KMS-11 (cell line): ENCODE measurements around the gene PDE6H.

ENCODE experiments used
- H2AFZ ChIP-seq: fragments of 200-600 bp; sonication (generic); 2 replicates; pipeline ENCODE4 v1.6.1; 2016; ENCODE audit warnings: antibody characterized with exemption, mixed run types, low read depth
- H3K27ac ChIP-seq: fragments of 200-600 bp; sonication (generic); 2 replicates; pipeline ENCODE4 v1.6.1; 2016; ENCODE audit warnings: mild to moderate bottlenecking, mixed run types
- H3K27me3 ChIP-seq: fragments of 200-600 bp; sonication (generic); 2 replicates; pipeline ENCODE4 v1.6.1; 2017; ENCODE audit warnings: mild to moderate bottlenecking, low read depth, mixed run types, moderate library complexity; ENCODE audit not compliant: insufficient read depth
- H3K36me3 ChIP-seq: fragments of 200-600 bp; sonication (generic); 2 replicates; pipeline ENCODE4 v1.6.1; 2017; ENCODE audit warnings: mild to moderate bottlenecking, mixed run types; ENCODE audit not compliant: insufficient read depth
- H3K4me1 ChIP-seq: fragments of 200-600 bp; sonication (generic); 2 replicates; pipeline ENCODE4 v1.6.1; 2016; ENCODE audit warnings: mild to moderate bottlenecking, low read depth, mixed run types; ENCODE audit not compliant: poor library complexity, severe bottlenecking
- H3K4me2 ChIP-seq: fragments of 200-600 bp; sonication (generic); 2 replicates; pipeline ENCODE4 v1.7.0; 2016; ENCODE audit warnings: mild to moderate bottlenecking, mixed run types
- H3K4me3 ChIP-seq: fragments of 200-600 bp; sonication (generic); IDR thresholded peaks from 2 replicates; pipeline ENCODE4 v1.6.1; 2017; ENCODE audit warnings: low read depth, low read length, mixed read lengths; ENCODE audit not compliant: insufficient read depth
- H3K79me2 ChIP-seq: fragments of 200-600 bp; sonication (generic); 2 replicates; pipeline ENCODE4 v1.6.1; 2016; ENCODE audit warnings: low read depth, mixed run types; ENCODE audit not compliant: insufficient read depth
- H3K9ac ChIP-seq: fragments of 200-600 bp; sonication (generic); 2 replicates; pipeline ENCODE4 v1.6.1; 2016; ENCODE audit warnings: mild to moderate bottlenecking, mixed run types
- H4K20me1 ChIP-seq: fragments of 200-600 bp; sonication (generic); 2 replicates; pipeline ENCODE4 v1.6.1; 2016; ENCODE audit warnings: mild to moderate bottlenecking, mixed run types; ENCODE audit not compliant: insufficient read depth
- TF ChIP-seq, protein P1 (sequence below): fragments of 200-600 bp; sonication (generic); conservative IDR thresholded peaks from 2 replicates; pipeline ENCODE4 v1.6.1; 2017; ENCODE audit warnings: low read depth, mild to moderate bottlenecking, antibody characterized with exemption, low read length, moderate library complexity, mixed read lengths

The PDE6H gene

DNA sequence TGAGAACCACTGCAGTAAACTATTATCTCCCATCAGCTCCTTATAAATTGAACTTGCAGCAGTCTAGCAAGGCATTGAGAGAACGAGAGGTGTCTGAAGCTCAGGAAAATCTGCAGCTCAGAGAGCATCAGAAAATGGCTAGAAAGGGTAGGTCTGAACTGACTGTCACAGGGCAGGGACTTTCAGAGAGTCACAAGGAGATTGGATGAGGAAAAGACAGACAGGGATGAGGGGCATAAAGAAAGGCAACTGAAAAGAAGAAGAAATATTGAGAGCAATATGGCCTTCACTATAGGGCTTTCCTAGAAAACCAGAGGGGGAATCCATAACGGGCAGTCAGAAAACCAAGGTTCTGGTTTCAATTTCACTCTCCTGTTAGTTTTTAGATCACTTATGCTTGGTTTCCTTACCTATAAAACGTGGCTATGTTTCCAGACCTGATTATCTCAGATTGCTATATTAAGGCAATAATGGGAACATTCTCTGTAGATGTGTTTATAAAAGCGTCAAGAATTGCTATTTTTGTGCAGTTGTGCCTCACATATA, 40.9 kb downstream of the PDE6H start:
- TF ChIP-seq, protein P1, sequence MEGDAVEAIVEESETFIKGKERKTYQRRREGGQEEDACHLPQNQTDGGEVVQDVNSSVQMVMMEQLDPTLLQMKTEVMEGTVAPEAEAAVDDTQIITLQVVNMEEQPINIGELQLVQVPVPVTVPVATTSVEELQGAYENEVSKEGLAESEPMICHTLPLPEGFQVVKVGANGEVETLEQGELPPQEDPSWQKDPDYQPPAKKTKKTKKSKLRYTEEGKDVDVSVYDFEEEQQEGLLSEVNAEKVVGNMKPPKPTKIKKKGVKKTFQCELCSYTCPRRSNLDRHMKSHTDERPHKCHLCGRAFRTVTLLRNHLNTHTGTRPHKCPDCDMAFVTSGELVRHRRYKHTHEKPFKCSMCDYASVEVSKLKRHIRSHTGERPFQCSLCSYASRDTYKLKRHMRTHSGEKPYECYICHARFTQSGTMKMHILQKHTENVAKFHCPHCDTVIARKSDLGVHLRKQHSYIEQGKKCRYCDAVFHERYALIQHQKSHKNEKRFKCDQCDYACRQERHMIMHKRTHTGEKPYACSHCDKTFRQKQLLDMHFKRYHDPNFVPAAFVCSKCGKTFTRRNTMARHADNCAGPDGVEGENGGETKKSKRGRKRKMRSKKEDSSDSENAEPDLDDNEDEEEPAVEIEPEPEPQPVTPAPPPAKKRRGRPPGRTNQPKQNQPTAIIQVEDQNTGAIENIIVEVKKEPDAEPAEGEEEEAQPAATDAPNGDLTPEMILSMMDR: no peak
- peak overlapping the region; percentile 42 for H2AFZ ChIP-seq
- no peaks in the 10 kb centered on the region for H3K27me3 ChIP-seq
- H3K79me2 ChIP-seq: no peaks in the 10 kb centered on the region
- H3K27ac ChIP-seq: no peak overlapping the region
- H3K36me3 ChIP-seq: no peaks in the 10 kb centered on the region
- H3K4me1 ChIP-seq: peaks cover 13% of the 10 kb centered on the region
- peak overlapping the region; percentile 25 for H3K4me2 ChIP-seq
- no peak overlapping the region for H3K4me3 ChIP-seq
- H4K20me1 ChIP-seq: no peaks in the 10 kb centered on the region
- H3K9ac ChIP-seq: no peak overlapping the region

DNA sequence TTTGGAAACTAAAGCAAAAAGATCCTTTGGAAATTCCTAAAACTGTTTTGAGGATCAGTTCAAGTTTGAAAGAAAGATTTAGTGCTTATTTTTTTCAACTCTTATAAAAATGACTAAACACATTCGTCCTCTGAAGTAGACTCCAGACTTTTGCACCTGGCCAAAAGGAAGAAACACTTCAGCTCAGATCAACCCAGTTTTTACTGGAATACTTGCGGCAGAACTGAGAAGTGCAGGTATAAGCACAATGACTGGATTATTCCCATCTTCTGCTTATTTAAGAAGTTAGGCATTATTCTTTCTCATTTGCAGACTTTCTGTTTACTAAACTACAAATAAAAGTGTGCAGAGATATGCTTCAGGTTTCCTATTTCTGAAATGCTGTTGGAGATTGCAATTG, 41.9 kb downstream of the PDE6H start:
- no peak overlapping the region for H3K9ac ChIP-seq
- TF ChIP-seq, protein P1: no peak
- H3K4me1 ChIP-seq: peaks cover 13% of the 10 kb centered on the region
- no peaks in the 10 kb centered on the region for H3K36me3 ChIP-seq
- no peaks in the 10 kb centered on the region for H3K27me3 ChIP-seq
- no peaks in the 10 kb centered on the region for H3K79me2 ChIP-seq
- no peak overlapping the region for H3K27ac ChIP-seq
- no peaks in the 10 kb centered on the region for H4K20me1 ChIP-seq
- H2AFZ ChIP-seq: no peak overlapping the region
- no peak overlapping the region for H3K4me2 ChIP-seq
- no peak overlapping the region for H3K4me3 ChIP-seq

DNA sequence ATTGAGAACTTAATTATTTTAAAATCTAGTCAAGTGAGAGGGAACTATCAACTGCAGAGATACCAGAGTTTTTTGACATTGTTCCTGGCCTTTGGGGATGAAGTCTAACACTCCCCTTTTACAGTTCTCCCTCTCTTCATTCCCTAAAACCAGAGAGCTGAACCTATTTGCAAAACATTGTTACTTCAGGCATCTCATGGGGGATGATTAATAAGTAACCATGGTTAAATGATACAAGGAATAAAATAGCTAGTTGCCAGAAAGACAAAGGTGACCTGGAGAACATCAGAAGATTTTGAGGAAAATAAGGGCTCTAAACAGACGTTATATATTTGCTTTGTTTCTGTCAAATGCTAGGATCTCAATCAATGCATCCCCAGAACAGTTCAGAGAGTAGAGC, 42.3 kb downstream of the PDE6H start:
- H4K20me1 ChIP-seq: no peaks in the 10 kb centered on the region
- no peaks in the 10 kb centered on the region for H3K27me3 ChIP-seq
- H3K27ac ChIP-seq: no peak overlapping the region
- no peak overlapping the region for H2AFZ ChIP-seq
- H3K36me3 ChIP-seq: no peaks in the 10 kb centered on the region
- H3K9ac ChIP-seq: no peak overlapping the region
- H3K4me3 ChIP-seq: no peak overlapping the region
- H3K4me2 ChIP-seq: no peak overlapping the region
- no peaks in the 10 kb centered on the region for H3K79me2 ChIP-seq
- TF ChIP-seq, protein P1: no peak
- H3K4me1 ChIP-seq: peaks cover 13% of the 10 kb centered on the region

DNA sequence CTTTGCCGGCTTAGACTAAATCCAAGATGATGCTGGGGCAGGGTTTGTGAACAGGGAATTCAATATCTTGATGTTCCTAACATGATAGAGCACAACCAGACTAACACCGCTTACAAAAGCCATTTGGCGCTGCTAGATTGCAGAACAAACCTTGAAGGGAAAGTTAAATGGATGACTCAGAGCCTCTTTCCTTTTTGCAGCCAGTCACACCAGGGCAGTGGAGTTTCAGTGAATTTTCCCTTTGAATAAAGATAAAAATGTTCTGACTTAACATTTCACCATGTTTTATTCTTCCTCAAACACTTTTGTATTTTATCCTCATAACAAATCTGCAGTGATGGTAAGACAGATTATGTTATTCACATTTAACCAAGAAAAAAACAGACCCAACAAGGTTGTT, 47.3 kb downstream of the PDE6H start:
- no peaks in the 10 kb centered on the region for H3K27me3 ChIP-seq
- no peaks in the 10 kb centered on the region for H3K4me1 ChIP-seq
- no peak overlapping the region for H3K9ac ChIP-seq
- TF ChIP-seq, protein P1: no peak
- no peak overlapping the region for H3K27ac ChIP-seq
- H2AFZ ChIP-seq: no peak overlapping the region
- H3K79me2 ChIP-seq: no peaks in the 10 kb centered on the region
- no peak overlapping the region for H3K4me2 ChIP-seq
- no peak overlapping the region for H3K4me3 ChIP-seq
- no peaks in the 10 kb centered on the region for H4K20me1 ChIP-seq
- H3K36me3 ChIP-seq: no peaks in the 10 kb centered on the region
